Measurements from ENCODE around the gene KLHL22.
"Not testable (repeated sequence)": the region's sequence is repeated elsewhere in the genome, so short reads cannot be mapped to it uniquely, and the experiment has no call there.

KLHL22 gene

GRCh38 chr22:20420157-20420842 is 75.3 kb downstream of the KLHL22 start:
- H3K9ac ChIP-seq (ENCODE audit: low read length) = no peak overlapping the region
- no peak overlapping the region for H3K27ac ChIP-seq (ENCODE audit: low read depth, low read length, poor library complexity, severe bottlenecking)
- TF ChIP-seq EZH2 (IDR thresholded peaks at IDR 0.05; ENCODE audit: borderline replicate concordance, low read length) = no peak
- TF ChIP-seq CTCF (IDR thresholded peaks at IDR 0.05; ENCODE audit: low read length) = no peak
- H4K20me1 ChIP-seq (ENCODE audit: insufficient read depth, low read length) = no peaks in the 10 kb centered on the region
- no peaks in the 10 kb centered on the region for H3K79me2 ChIP-seq (ENCODE audit: insufficient read depth, low read length)
- no peak overlapping the region for H3K4me3 ChIP-seq (ENCODE audit: low read depth, low read length, poor library complexity, severe bottlenecking)
- H3K36me3 ChIP-seq (ENCODE audit: insufficient read depth, low read length) = no peaks in the 10 kb centered on the region
- no peaks in the 10 kb centered on the region for H3K9me3 ChIP-seq (ENCODE audit: low read length)
- no peak overlapping the region for H3K4me2 ChIP-seq (ENCODE audit: low read length)
- no peaks in the 10 kb centered on the region for H3F3A ChIP-seq (ENCODE audit: insufficient read depth, low read length)
- H2AFZ ChIP-seq (ENCODE audit: low read length) = no peak overlapping the region
- no peaks in the 10 kb centered on the region for H3K4me1 ChIP-seq (ENCODE audit: insufficient read depth, low read length, severe bottlenecking)
- H3K27me3 ChIP-seq (ENCODE audit: insufficient read depth, low read length) = peaks cover 9% of the 10 kb centered on the region; the same call in 1 of the 2 replicates
- H3K9me2 ChIP-seq (ENCODE audit: low read depth, low read length) = no peaks in the 10 kb centered on the region

GRCh38 chr22:20419664-20419951 is 76.0 kb downstream of the KLHL22 start:
- H3F3A ChIP-seq (ENCODE audit: insufficient read depth, low read length) = no peaks in the 10 kb centered on the region
- no peaks in the 10 kb centered on the region for H3K4me1 ChIP-seq (ENCODE audit: insufficient read depth, low read length, severe bottlenecking)
- H3K4me2 ChIP-seq (ENCODE audit: low read length) = no peak overlapping the region
- no peaks in the 10 kb centered on the region for H4K20me1 ChIP-seq (ENCODE audit: insufficient read depth, low read length)
- H3K4me3 ChIP-seq (ENCODE audit: low read depth, low read length, poor library complexity, severe bottlenecking) = no peak overlapping the region
- H3K27me3 ChIP-seq (ENCODE audit: insufficient read depth, low read length) = peaks cover 9% of the 10 kb centered on the region; the same call in 1 of the 2 replicates
- TF ChIP-seq CTCF (IDR thresholded peaks at IDR 0.05; ENCODE audit: low read length) (no peak), EZH2 (IDR thresholded peaks at IDR 0.05; ENCODE audit: borderline replicate concordance, low read length) (no peak)
- no peak overlapping the region for H2AFZ ChIP-seq (ENCODE audit: low read length)
- no peaks in the 10 kb centered on the region for H3K79me2 ChIP-seq (ENCODE audit: insufficient read depth, low read length)
- H3K9ac ChIP-seq (ENCODE audit: low read length) = no peak overlapping the region
- no peaks in the 10 kb centered on the region for H3K9me2 ChIP-seq (ENCODE audit: low read depth, low read length)
- H3K27ac ChIP-seq (ENCODE audit: low read depth, low read length, poor library complexity, severe bottlenecking) = no peak overlapping the region
- H3K9me3 ChIP-seq (ENCODE audit: low read length) = no peaks in the 10 kb centered on the region
- no peaks in the 10 kb centered on the region for H3K36me3 ChIP-seq (ENCODE audit: insufficient read depth, low read length)

- H3K9ac ChIP-seq (ENCODE audit: low read length) = peak overlapping the region; percentile 48; the same call in 1 of the 2 replicates
- H3F3A ChIP-seq (ENCODE audit: insufficient read depth, low read length) = no peaks in the 10 kb centered on the region
- TF ChIP-seq EZH2 (IDR thresholded peaks at IDR 0.05; ENCODE audit: borderline replicate concordance, low read length) (no peak), CTCF (IDR thresholded peaks at IDR 0.05; ENCODE audit: low read length) (peak; percentile 81)
- no peaks in the 10 kb centered on the region for H4K20me1 ChIP-seq (ENCODE audit: insufficient read depth, low read length)
- no peaks in the 10 kb centered on the region for H3K36me3 ChIP-seq (ENCODE audit: insufficient read depth, low read length)
- H3K4me3 ChIP-seq (ENCODE audit: low read depth, low read length, poor library complexity, severe bottlenecking) = peak overlapping the region; percentile 56
- no peaks in the 10 kb centered on the region for H3K9me2 ChIP-seq (ENCODE audit: low read depth, low read length)
- no peak overlapping the region for H3K27ac ChIP-seq (ENCODE audit: low read depth, low read length, poor library complexity, severe bottlenecking)
- no peaks in the 10 kb centered on the region for H3K9me3 ChIP-seq (ENCODE audit: low read length)
- H2AFZ ChIP-seq (ENCODE audit: low read length) = no peak overlapping the region
- no peaks in the 10 kb centered on the region for H3K4me1 ChIP-seq (ENCODE audit: insufficient read depth, low read length, severe bottlenecking)
- peaks cover 9% of the 10 kb centered on the region; the same call in 1 of the 2 replicates for H3K27me3 ChIP-seq (ENCODE audit: insufficient read depth, low read length)
- H3K4me2 ChIP-seq (ENCODE audit: low read length) = peak overlapping the region; percentile 80
- no peaks in the 10 kb centered on the region for H3K79me2 ChIP-seq (ENCODE audit: insufficient read depth, low read length)
Observed at GRCh38 chr22:20418211-20418788, 77.3 kb downstream of the KLHL22 start.

GRCh38 chr22:20415699-20416098 is 79.9 kb downstream of the KLHL22 start:
- not testable (repeated sequence) for H4K20me1 ChIP-seq (ENCODE audit: insufficient read depth, low read length); H3K27me3 ChIP-seq (ENCODE audit: insufficient read depth, low read length); H3K27ac ChIP-seq (ENCODE audit: low read depth, low read length, poor library complexity, severe bottlenecking); H3K9me2 ChIP-seq (ENCODE audit: low read depth, low read length); H3K9ac ChIP-seq (ENCODE audit: low read length); H3K4me1 ChIP-seq (ENCODE audit: insufficient read depth, low read length, severe bottlenecking); H3K4me3 ChIP-seq (ENCODE audit: low read depth, low read length, poor library complexity, severe bottlenecking); H2AFZ ChIP-seq (ENCODE audit: low read length); H3K36me3 ChIP-seq (ENCODE audit: insufficient read depth, low read length); H3K79me2 ChIP-seq (ENCODE audit: insufficient read depth, low read length); H3K4me2 ChIP-seq (ENCODE audit: low read length); H3K9me3 ChIP-seq (ENCODE audit: low read length); H3F3A ChIP-seq (ENCODE audit: insufficient read depth, low read length)

- H3K9me3 ChIP-seq (ENCODE audit: low read length); H3K27me3 ChIP-seq (ENCODE audit: insufficient read depth, low read length); H3K4me1 ChIP-seq (ENCODE audit: insufficient read depth, low read length, severe bottlenecking); H3K4me3 ChIP-seq (ENCODE audit: low read depth, low read length, poor library complexity, severe bottlenecking); H3F3A ChIP-seq (ENCODE audit: insufficient read depth, low read length); H3K9ac ChIP-seq (ENCODE audit: low read length); H3K9me2 ChIP-seq (ENCODE audit: low read depth, low read length); H2AFZ ChIP-seq (ENCODE audit: low read length); H3K4me2 ChIP-seq (ENCODE audit: low read length); H3K79me2 ChIP-seq (ENCODE audit: insufficient read depth, low read length); H4K20me1 ChIP-seq (ENCODE audit: insufficient read depth, low read length); H3K36me3 ChIP-seq (ENCODE audit: insufficient read depth, low read length); H3K27ac ChIP-seq (ENCODE audit: low read depth, low read length, poor library complexity, severe bottlenecking): not testable (repeated sequence)
Observed at GRCh38 chr22:20415241-20415640, 80.4 kb downstream of the KLHL22 start.

Data from OCI-LY1 (cell line).